Measurements from ENCODE around the gene KRT23.

KRT23 gene

DNA sequence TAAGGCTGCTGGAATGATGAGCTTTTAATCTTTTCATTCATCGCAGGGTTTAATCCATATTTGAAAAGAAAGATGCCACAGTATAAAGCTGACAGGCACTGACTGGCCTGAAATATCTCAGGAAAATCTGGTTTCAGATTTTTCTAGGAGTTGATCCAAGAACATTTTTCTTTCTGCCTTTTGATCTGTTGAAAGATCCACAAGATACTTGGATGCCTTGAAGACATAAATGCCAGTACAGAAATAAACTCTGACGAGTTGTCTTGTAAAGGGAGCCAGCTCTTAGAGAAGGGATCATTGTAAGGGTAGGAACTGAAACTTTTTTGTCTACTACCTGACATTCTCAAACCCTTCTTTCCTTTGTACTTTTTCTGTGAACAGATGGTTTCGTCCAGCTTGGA, 27.0 kb downstream of the KRT23 start (continued):
- TF ChIP-seq, protein P1, sequence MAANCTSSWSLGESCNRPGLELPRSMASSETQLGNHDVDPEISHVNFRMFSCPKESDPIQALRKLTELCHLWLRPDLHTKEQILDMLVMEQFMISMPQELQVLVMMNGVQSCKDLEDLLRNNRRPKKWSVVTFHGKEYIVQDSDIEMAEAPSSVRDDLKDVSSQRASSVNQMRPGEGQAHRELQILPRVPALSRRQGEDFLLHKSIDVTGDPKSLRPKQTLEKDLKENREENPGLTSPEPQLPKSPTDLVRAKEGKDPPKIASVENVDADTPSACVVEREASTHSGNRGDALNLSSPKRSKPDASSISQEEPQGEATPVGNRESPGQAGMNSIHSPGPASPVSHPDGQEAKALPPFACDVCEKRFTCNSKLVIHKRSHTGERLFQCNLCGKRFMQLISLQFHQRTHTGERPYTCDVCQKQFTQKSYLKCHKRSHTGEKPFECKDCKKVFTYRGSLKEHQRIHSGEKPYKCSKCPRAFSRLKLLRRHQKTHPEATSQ (tag by site-specific recombination; IDR thresholded peaks at IDR 0.05): no peak
- no peak for TF ChIP-seq KLF9 (tag by site-specific recombination; IDR thresholded peaks at IDR 0.05; ENCODE audit: low read depth)
- no peak for TF ChIP-seq ZNF610 (tag by site-specific recombination; IDR thresholded peaks at IDR 0.05; ENCODE audit: borderline replicate concordance)
- TF ChIP-seq ZNF138 (tag by site-specific recombination; IDR thresholded peaks at IDR 0.05; ENCODE audit: borderline replicate concordance): no peak

DNA sequence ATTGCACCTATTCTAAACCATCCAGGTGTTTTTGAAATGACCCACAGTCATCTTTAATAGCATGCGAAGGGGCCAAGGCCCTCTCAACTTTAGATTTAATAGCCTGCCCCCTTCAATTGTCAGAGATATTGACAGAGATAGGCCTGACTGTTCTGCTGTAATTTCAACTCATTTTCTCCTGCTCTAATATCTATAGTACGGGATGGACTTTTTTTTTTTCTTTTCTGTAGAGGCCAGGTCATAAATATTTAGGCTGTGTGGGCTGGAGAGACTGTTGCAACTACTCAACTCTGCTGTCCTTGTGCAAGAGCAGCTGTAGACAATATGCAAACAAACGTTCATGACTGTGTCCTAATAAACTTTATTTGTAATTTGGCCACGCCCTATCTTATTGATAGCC, 27.7 kb downstream of the KRT23 start:
- Histone ChIP-seq H3K4me3 (ENCODE audit: low read depth, low read length) (no peak overlapping the region), H3K4me1 (ENCODE audit: control insufficient read depth, insufficient read depth, low read length) (peaks cover 6% of the 10 kb centered on the region; the same call in 1 of the 2 replicates)
- CTCF ChIA-PET: interaction anchor here (0.6 to 5.2 kb wide), 23 partner anchors 15 to 758 kb away, joined by 3 to 42 read pairs (median 5); no protein-coding TSS in a partner anchor

DNA sequence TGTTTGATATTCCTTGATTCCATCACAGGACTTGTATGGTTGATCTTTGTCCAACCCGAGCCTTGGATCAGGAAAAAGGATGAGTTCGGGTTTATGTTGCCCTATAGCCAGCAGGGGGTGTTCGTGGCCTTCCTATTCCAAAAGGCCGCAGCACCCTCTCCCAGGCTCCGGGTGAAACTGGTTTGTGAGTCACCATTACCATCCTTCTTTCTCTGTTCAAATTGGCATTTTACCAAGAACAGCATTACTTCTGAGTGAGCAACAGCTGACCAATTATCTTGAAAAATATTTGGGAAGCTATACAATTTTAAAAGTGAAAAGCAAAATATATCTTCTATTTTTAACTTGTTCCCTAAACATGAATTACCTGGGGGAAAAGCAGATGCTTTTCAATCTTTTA, 28.1 kb downstream of the KRT23 start:
- H3K4me1 ChIP-seq (ENCODE audit: control insufficient read depth, insufficient read depth, low read length): peaks cover 6% of the 10 kb centered on the region; the same call in 1 of the 2 replicates
- ChIA-PET CTCF (interaction anchor here (0.6 to 5.2 kb wide), 22 partner anchors 15 to 758 kb away, joined by 3 to 42 read pairs (median 5); no protein-coding TSS in a partner anchor), POLR2A (interaction anchor here (1.4 kb wide), 1 partner anchor 640 kb away, joined by 4 read pairs; no protein-coding TSS in a partner anchor)
- no peaks in the 10 kb centered on the region for H3K9me3 ChIP-seq (ENCODE audit: control insufficient read depth, insufficient read depth, low read depth, low read length)
- H3K36me3 ChIP-seq (ENCODE audit: control insufficient read depth in 2 of 2, insufficient read depth in 1 of 2, low read length in 2 of 2): no peaks in the 10 kb centered on the region
- no peak overlapping the region for H3K27ac ChIP-seq (ENCODE audit: extremely low read depth, low read depth, low read length)
- no peak overlapping the region for H3K4me3 ChIP-seq (ENCODE audit: low read depth, low read length)
- TF ChIP-seq ZBTB17 (tag by site-specific recombination; IDR thresholded peaks at IDR 0.05) (peak; percentile 47; the same call in 1 of the 2 replicates), ZFP37 (tag by site-specific recombination; IDR thresholded peaks at IDR 0.05) (0 out of 2 replicates have a peak, but pooled peaks have one; percentile 29), ZNF654 (tag by site-specific recombination; IDR thresholded peaks at IDR 0.05; ENCODE audit: low read depth) (peak; percentile 97), ZNF639 (tag by site-specific recombination; IDR thresholded peaks at IDR 0.05) (0 out of 2 replicates have a peak, but pooled peaks have one; percentile 48), SCRT2 (tag by site-specific recombination; IDR thresholded peaks at IDR 0.05) (peak; percentile 87), ZNF366 (tag by site-specific recombination; conservative IDR thresholded peaks at IDR 0.05) (0 out of 2 replicates have a peak, but pooled peaks have one; percentile 32), ZNF184 (tag by site-specific recombination; IDR thresholded peaks at IDR 0.05) (peak; percentile 38; the same call in 1 of the 2 replicates), ZNF561 (tag by site-specific recombination; IDR thresholded peaks at IDR 0.05; ENCODE audit: borderline replicate concordance) (peak; percentile 55; the same call in 1 of the 2 replicates), ZNF629 (tag by site-specific recombination; IDR thresholded peaks at IDR 0.05) (peak; percentile 44; the same call in 1 of the 2 replicates), ZEB2 (tag by site-specific recombination; IDR thresholded peaks at IDR 0.05) (peak; percentile 73)
- TF ChIP-seq, protein P2, sequence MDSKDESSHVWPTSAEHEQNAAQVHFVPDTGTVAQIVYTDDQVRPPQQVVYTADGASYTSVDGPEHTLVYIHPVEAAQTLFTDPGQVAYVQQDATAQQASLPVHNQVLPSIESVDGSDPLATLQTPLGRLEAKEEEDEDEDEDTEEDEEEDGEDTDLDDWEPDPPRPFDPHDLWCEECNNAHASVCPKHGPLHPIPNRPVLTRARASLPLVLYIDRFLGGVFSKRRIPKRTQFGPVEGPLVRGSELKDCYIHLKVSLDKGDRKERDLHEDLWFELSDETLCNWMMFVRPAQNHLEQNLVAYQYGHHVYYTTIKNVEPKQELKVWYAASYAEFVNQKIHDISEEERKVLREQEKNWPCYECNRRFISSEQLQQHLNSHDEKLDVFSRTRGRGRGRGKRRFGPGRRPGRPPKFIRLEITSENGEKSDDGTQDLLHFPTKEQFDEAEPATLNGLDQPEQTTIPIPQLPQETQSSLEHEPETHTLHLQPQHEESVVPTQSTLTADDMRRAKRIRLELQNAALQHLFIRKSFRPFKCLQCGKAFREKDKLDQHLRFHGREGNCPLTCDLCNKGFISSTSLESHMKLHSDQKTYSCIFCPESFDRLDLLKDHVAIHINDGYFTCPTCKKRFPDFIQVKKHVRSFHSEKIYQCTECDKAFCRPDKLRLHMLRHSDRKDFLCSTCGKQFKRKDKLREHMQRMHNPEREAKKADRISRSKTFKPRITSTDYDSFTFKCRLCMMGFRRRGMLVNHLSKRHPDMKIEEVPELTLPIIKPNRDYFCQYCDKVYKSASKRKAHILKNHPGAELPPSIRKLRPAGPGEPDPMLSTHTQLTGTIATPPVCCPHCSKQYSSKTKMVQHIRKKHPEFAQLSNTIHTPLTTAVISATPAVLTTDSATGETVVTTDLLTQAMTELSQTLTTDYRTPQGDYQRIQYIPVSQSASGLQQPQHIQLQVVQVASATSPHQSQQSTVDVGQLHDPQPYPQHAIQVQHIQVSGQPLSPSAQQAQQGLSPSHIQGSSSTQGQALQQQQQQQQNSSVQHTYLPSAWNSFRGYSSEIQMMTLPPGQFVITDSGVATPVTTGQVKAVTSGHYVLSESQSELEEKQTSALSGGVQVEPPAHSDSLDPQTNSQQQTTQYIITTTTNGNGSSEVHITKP (tag by site-specific recombination; IDR thresholded peaks at IDR 0.05): peak; percentile 25; the same call in 1 of the 2 replicates

More for the DNA sequence above, 27.7 kb downstream of the KRT23 start:
- no peak for TF ChIP-seq ZBTB48 (tag by site-specific recombination; IDR thresholded peaks at IDR 0.05)
- TF ChIP-seq SCRT2 (tag by site-specific recombination; IDR thresholded peaks at IDR 0.05): peak; percentile 46; the same call in 1 of the 2 replicates
- TF ChIP-seq ZFHX2 (tag by site-specific recombination; conservative IDR thresholded peaks at IDR 0.05): 0 out of 2 replicates have a peak, but pooled peaks have one; percentile 37
- TF ChIP-seq, protein P2 (tag by site-specific recombination; IDR thresholded peaks at IDR 0.05): peak; percentile 2; the same call in 1 of the 2 replicates
- peak; percentile 29; the same call in 1 of the 2 replicates for TF ChIP-seq ZNF335 (tag by site-specific recombination; conservative IDR thresholded peaks at IDR 0.05)
- POLR2A ChIA-PET: interaction anchor here (1.4 kb wide), 1 partner anchor 640 kb away, joined by 4 read pairs; no protein-coding TSS in a partner anchor
- Histone ChIP-seq H3K36me3 (ENCODE audit: control insufficient read depth in 2 of 2, insufficient read depth in 1 of 2, low read length in 2 of 2) (no peaks in the 10 kb centered on the region), H3K27ac (ENCODE audit: extremely low read depth, low read depth, low read length) (no peak overlapping the region), H3K9me3 (ENCODE audit: control insufficient read depth, insufficient read depth, low read depth, low read length) (no peaks in the 10 kb centered on the region)

All from HEK293 (cell line).